ENCODE data around the gene DLGAP1.

DNA sequence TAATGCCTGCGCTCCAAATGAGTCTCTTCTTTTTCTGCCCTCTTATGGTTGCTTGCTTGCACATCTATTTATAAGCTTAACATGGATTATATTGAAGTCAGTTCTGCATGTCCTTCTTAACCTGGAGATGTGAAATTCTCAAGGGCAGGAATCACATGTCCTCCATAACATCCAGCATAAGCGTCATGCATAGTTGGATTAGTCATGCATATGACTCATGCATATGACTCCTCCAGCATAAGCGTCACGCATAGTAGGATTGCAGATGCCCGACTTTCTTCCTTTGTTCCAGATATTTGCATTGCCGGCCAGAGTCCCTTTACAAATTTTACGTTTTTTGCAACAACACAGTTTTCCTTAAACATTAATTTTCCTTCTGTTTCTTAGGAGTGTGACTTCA lies 696.6 kb downstream of the DLGAP1 start:
- TF ChIP-seq MAX (IDR thresholded peaks at IDR 0.05) (no peak), TEAD4 (IDR thresholded peaks at IDR 0.05) (0 out of 2 replicates have a peak, but pooled peaks have one; percentile 10), TAF1 (IDR thresholded peaks at IDR 0.05; ENCODE audit: low read depth) (no peak), RAD21 (IDR thresholded peaks at IDR 0.05; ENCODE audit: low read depth) (no peak), CREB1 (IDR thresholded peaks at IDR 0.05; ENCODE audit: low read depth) (no peak), TCF12 (IDR thresholded peaks at IDR 0.05; ENCODE audit: low read depth) (no peak), YY1 (IDR thresholded peaks at IDR 0.05; ENCODE audit: low read depth) (no peak)
- TF ChIP-seq, protein P1, sequence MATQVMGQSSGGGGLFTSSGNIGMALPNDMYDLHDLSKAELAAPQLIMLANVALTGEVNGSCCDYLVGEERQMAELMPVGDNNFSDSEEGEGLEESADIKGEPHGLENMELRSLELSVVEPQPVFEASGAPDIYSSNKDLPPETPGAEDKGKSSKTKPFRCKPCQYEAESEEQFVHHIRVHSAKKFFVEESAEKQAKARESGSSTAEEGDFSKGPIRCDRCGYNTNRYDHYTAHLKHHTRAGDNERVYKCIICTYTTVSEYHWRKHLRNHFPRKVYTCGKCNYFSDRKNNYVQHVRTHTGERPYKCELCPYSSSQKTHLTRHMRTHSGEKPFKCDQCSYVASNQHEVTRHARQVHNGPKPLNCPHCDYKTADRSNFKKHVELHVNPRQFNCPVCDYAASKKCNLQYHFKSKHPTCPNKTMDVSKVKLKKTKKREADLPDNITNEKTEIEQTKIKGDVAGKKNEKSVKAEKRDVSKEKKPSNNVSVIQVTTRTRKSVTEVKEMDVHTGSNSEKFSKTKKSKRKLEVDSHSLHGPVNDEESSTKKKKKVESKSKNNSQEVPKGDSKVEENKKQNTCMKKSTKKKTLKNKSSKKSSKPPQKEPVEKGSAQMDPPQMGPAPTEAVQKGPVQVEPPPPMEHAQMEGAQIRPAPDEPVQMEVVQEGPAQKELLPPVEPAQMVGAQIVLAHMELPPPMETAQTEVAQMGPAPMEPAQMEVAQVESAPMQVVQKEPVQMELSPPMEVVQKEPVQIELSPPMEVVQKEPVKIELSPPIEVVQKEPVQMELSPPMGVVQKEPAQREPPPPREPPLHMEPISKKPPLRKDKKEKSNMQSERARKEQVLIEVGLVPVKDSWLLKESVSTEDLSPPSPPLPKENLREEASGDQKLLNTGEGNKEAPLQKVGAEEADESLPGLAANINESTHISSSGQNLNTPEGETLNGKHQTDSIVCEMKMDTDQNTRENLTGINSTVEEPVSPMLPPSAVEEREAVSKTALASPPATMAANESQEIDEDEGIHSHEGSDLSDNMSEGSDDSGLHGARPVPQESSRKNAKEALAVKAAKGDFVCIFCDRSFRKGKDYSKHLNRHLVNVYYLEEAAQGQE (IDR thresholded peaks at IDR 0.05; ENCODE audit: low read depth), result no peak

All from Ishikawa (cell line).